Measurements from ENCODE around the gene AGFG1. TPM values are rescaled to one million over a fixed set of nuclear protein-coding genes. Genes with fewer than 3 reads are reported as not detected.

Gene AGFG1
- total RNA-seq, 1 experiment from 2014 or later: 126 TPM

DNA sequence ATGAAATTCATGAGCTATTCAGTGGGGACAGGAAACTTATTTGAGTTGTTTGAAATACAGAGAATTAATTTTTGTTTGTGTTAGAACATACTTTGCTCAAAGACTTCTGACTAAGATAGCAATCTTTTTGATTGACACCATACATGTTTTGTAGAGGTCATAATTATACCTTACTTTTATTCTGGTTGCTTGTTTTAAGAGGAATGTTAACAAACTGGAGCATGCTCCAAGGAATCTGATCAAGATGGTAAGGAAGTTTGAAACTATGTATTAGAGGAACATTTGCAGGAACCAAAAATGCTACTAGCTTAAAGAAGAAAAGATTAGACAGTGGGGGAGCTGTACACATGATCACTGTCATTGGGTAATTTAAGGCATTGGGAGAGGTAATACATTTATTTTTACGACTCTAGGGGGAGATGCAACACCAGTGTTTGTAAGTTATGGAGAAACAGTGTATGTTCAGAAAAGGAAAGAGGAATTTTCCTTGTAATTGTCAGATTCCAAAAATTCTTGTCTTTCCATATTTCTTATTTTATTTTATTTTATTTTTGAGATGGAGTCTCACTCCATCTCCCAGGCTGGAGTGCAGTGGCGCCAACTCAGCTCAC is 8.0 kb downstream of the AGFG1 start:
- TF ChIP-seq, protein P1, sequence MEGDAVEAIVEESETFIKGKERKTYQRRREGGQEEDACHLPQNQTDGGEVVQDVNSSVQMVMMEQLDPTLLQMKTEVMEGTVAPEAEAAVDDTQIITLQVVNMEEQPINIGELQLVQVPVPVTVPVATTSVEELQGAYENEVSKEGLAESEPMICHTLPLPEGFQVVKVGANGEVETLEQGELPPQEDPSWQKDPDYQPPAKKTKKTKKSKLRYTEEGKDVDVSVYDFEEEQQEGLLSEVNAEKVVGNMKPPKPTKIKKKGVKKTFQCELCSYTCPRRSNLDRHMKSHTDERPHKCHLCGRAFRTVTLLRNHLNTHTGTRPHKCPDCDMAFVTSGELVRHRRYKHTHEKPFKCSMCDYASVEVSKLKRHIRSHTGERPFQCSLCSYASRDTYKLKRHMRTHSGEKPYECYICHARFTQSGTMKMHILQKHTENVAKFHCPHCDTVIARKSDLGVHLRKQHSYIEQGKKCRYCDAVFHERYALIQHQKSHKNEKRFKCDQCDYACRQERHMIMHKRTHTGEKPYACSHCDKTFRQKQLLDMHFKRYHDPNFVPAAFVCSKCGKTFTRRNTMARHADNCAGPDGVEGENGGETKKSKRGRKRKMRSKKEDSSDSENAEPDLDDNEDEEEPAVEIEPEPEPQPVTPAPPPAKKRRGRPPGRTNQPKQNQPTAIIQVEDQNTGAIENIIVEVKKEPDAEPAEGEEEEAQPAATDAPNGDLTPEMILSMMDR (IDR thresholded peaks at IDR 0.05; ENCODE audit: unreplicated experiment): peak; percentile 17
- no peak for DNase-seq
- H3K27ac Mint-ChIP-seq (ENCODE audit: unreplicated experiment): no peak overlapping the region
- H3K4me1 Mint-ChIP-seq (ENCODE audit: low read depth, unreplicated experiment): peaks cover 54% of the 10 kb centered on the region
- CTCF ChIA-PET: interaction anchor here (0.6 to 1.4 kb wide), 7 partner anchors 23 to 560 kb away, joined by 3 to 5 read pairs (median 3); no protein-coding TSS in a partner anchor
- BruUV-seq (replicated peaks): no TSS peak
- intact Hi-C loops (cut with micrococcal nuclease; ENCODE audit: unreplicated experiment): loop anchor here (1.0 to 10.0 kb wide), 5 partner anchors 32 to 405 kb away; no protein-coding TSS in a partner anchor
- peaks cover 11% of the 10 kb centered on the region for H3K36me3 Mint-ChIP-seq (ENCODE audit: insufficient read depth, unreplicated experiment)
- H3K4me3 Mint-ChIP-seq (ENCODE audit: low read depth, unreplicated experiment): no peak overlapping the region
- no peaks in the 10 kb centered on the region for H3K27me3 Mint-ChIP-seq (ENCODE audit: unreplicated experiment)
- no peaks in the 10 kb centered on the region for H3K9me3 Mint-ChIP-seq (ENCODE audit: low read depth, unreplicated experiment)

DNA sequence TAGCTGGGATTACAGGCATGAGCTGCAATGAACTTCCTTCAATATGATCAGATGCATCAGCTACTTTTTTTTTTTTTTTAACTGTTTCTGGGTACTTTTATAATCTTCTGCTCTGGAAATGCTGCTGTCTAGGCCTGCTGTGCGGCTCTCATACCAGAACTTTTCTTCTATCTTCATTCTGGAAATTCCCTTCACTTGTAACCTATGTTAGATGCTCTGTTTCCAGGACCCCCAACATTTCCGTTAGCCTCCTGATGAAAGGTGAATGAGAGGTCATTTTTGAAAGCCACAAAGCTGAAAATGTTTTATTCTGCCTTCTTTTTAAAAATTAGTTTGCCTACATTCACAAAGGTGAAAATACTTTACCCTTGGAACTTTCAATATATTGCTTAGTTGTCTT is 8.6 kb downstream of the AGFG1 start:
- Mint-ChIP-seq H3K4me3 (ENCODE audit: low read depth, unreplicated experiment) (no peak overlapping the region), H3K27ac (ENCODE audit: unreplicated experiment) (no peak overlapping the region), H3K4me1 (ENCODE audit: low read depth, unreplicated experiment) (peaks cover 50% of the 10 kb centered on the region), H3K36me3 (ENCODE audit: insufficient read depth, unreplicated experiment) (peaks cover 13% of the 10 kb centered on the region), H3K9me3 (ENCODE audit: low read depth, unreplicated experiment) (no peaks in the 10 kb centered on the region), H3K27me3 (ENCODE audit: unreplicated experiment) (no peaks in the 10 kb centered on the region)
- CTCF ChIA-PET: interaction anchor here (0.6 to 1.4 kb wide), 5 partner anchors 23 to 560 kb away, joined by 3 to 5 read pairs (median 3); no protein-coding TSS in a partner anchor
- BruUV-seq (replicated peaks): no TSS peak
- no peak for DNase-seq
- TF ChIP-seq, protein P1 (IDR thresholded peaks at IDR 0.05; ENCODE audit: unreplicated experiment): no peak
- intact Hi-C loops (cut with micrococcal nuclease; ENCODE audit: unreplicated experiment): loop anchor here (1.0 to 10.0 kb wide), 4 partner anchors 54 to 404 kb away; no protein-coding TSS in a partner anchor

DNA sequence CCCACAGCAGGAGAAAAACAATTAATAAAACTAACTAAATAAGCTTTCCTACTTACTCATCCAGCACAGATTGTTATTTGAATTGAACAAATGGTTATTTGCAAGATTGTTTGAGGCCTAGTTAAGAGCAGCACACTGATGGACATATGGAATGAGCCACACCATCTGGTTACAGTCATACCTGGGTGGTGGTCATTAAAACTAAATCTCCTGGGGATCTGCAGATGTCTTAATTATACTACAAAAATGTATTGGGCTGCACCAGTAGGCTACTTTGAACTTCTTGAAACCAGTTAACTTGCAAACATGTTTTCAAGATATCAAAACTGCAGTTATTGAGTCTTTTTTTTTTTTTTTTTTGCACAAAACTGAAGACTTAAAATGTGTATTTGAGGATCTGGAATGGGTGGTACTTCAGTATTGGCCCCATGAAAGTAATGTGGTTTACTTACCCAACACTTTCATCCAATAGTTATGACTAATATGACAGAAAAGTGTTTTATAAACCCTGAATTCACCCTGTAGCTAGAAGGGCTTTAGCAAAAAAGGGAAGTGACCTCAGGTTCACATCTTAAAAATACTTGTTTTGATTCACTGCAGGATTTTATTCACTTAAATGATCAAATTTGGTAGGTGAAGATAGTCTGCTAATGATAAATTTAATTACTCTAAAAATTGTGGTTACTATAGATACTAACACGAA is 10.8 kb downstream of the AGFG1 start:
- TF ChIP-seq, protein P1 (IDR thresholded peaks at IDR 0.05; ENCODE audit: unreplicated experiment): no peak
- BruUV-seq (replicated peaks): no TSS peak
- DNase-seq: no peak
- no peaks in the 10 kb centered on the region for H3K27me3 Mint-ChIP-seq (ENCODE audit: unreplicated experiment)
- CTCF ChIA-PET: no interaction called here
- no peak overlapping the region for H3K27ac Mint-ChIP-seq (ENCODE audit: unreplicated experiment)
- no peaks in the 10 kb centered on the region for H3K9me3 Mint-ChIP-seq (ENCODE audit: low read depth, unreplicated experiment)
- H3K4me1 Mint-ChIP-seq (ENCODE audit: low read depth, unreplicated experiment): peaks cover 61% of the 10 kb centered on the region
- peaks cover 21% of the 10 kb centered on the region for H3K36me3 Mint-ChIP-seq (ENCODE audit: insufficient read depth, unreplicated experiment)
- intact Hi-C loops (cut with micrococcal nuclease; ENCODE audit: unreplicated experiment): loop anchor here (10.0 kb wide), 3 partner anchors 52 to 402 kb away; no protein-coding TSS in a partner anchor
- no peak overlapping the region for H3K4me3 Mint-ChIP-seq (ENCODE audit: low read depth, unreplicated experiment)

DNA sequence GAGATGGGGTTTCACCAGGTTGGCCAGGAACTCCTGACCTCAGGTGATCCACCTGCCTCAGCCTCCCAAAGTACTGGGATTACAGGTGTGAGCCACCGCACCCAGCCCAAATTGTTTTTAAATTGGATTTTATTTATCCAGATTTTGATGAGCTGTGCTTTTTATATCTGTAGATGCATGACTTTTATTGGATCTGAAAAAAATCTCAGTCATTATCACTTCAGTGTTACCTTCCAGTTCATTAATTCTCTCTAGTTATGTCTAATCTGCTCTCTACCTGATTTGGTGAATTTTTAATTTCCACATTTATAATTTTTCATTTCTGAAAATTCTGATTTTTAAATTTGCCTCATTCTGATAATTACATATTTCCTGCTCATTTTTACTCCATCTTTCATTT is 13.5 kb downstream of the AGFG1 start:
- Mint-ChIP-seq H3K4me3 (ENCODE audit: low read depth, unreplicated experiment) (no peak overlapping the region), H3K27ac (ENCODE audit: unreplicated experiment) (peak overlapping the region; percentile 38), H3K9me3 (ENCODE audit: low read depth, unreplicated experiment) (no peaks in the 10 kb centered on the region), H3K27me3 (ENCODE audit: unreplicated experiment) (no peaks in the 10 kb centered on the region), H3K36me3 (ENCODE audit: insufficient read depth, unreplicated experiment) (peaks cover 20% of the 10 kb centered on the region), H3K4me1 (ENCODE audit: low read depth, unreplicated experiment) (peaks cover 52% of the 10 kb centered on the region)
- CTCF ChIA-PET: interaction anchor here (0.7 kb wide), 1 partner anchor 13 kb away, joined by 3 read pairs; no protein-coding TSS in a partner anchor
- no TSS peak for BruUV-seq (replicated peaks)
- no peak for DNase-seq
- TF ChIP-seq, protein P1 (IDR thresholded peaks at IDR 0.05; ENCODE audit: unreplicated experiment): no peak
- intact Hi-C loops (cut with micrococcal nuclease; ENCODE audit: unreplicated experiment): loop anchor here (10.0 kb wide), 3 partner anchors 49 to 399 kb away; no protein-coding TSS in a partner anchor

Data from Calu3 (cell line).